Activated B cell treated with CpG ODN at 0.5 μM for 24 hours (primary cell): ENCODE data around the gene NCF2. TPM values are rescaled to one million over a fixed set of nuclear protein-coding genes. Genes with fewer than 3 reads are reported as not detected.

Experiments used
- ATAC-seq: fragments of 200-7000 bp; cut with Tn5 transposase; one replicate; pipeline ENCODE4 v1.10.0; 2021; ENCODE audit warnings: low read depth, mild to moderate bottlenecking, moderate library complexity
- CTCF ChIA-PET: fragments of 350-600 bp; sonication (Branson Sonifier 250); formaldehyde crosslinking; loops from one replicate; lab custom pipeline; 2021; ENCODE audit warnings: antibody characterized with exemption; lab: Charles Lee
- POLR2A ChIA-PET: fragments of 350-600 bp; sonication (Branson Sonifier 250); formaldehyde crosslinking; loops from one replicate; lab custom pipeline; 2021; ENCODE audit warnings: antibody characterized with exemption; lab: Charles Lee
- DNase-seq: peaks from one replicate; pipeline ENCODE4 v3.0.0; 2022
- H3K27ac Mint-ChIP-seq: one replicate; pipeline ENCODE4 v1.8.0; 2020; ENCODE audit warnings: mixed read lengths
- H3K27me3 Mint-ChIP-seq: one replicate; pipeline ENCODE4 v1.8.0; 2021; ENCODE audit warnings: mixed read lengths
- H3K36me3 Mint-ChIP-seq: one replicate; pipeline ENCODE4 v1.8.0; 2021; ENCODE audit warnings: low read depth, mixed read lengths
- H3K4me1 Mint-ChIP-seq: one replicate; pipeline ENCODE4 v1.8.0; 2021; ENCODE audit warnings: mixed read lengths
- H3K4me3 Mint-ChIP-seq: one replicate; pipeline ENCODE4 v1.8.0; 2020; ENCODE audit warnings: mild to moderate bottlenecking, mixed read lengths
- H3K9me3 Mint-ChIP-seq: one replicate; pipeline ENCODE4 v1.8.0; 2020; ENCODE audit warnings: mixed read lengths
- CTCF ChIP-seq: fragments of 200-600 bp; IDR thresholded peaks from one replicate; pipeline ENCODE4 v1.8.0; 2022; ENCODE audit warnings: antibody characterized with exemption, mild to moderate bottlenecking
- intact Hi-C: fragments of 100-400 bp; cut with micrococcal nuclease; formaldehyde crosslinking; loops from one replicate; pipeline ENCODE4 v1.15.1; 2024
- total RNA-seq: library from RNA; stranded (reverse); gene quantifications from 2 replicates; pipeline ENCODE4 v1.2.3, GENCODE V29; 2022

Gene NCF2
- total RNA-seq: 101 TPM in 2 replicates

- DNase-seq: peak; percentile 55
- H3K36me3 Mint-ChIP-seq: peaks cover 22% of the 10 kb centered on the region
- peaks cover 73% of the 10 kb centered on the region for H3K4me1 Mint-ChIP-seq
- peak within 1 kb of the TSS; percentile 92 for H3K27ac Mint-ChIP-seq
- ChIA-PET CTCF (interaction anchor here (1.2 to 3.2 kb wide), 2 partner anchors 11 to 22 kb away, joined by 4 to 24 read pairs; no protein-coding TSS in a partner anchor), POLR2A (interaction anchor here (0.8 to 4.2 kb wide), 18 partner anchors 8 to 461 kb away, joined by 3 to 80 read pairs (median 8); partner anchors contain the start of genes ARPC5, SMG7 and TSEN15)
- TF ChIP-seq CTCF: no peak
- ATAC-seq: peak; percentile 78
- H3K27me3 Mint-ChIP-seq: no peaks in the 10 kb centered on the region
- intact Hi-C loops: loop anchor here (1.0 kb wide), 7 partner anchors 10 to 567 kb away; partner anchors contain the start of gene LAMC1
- peak within 1 kb of the TSS; percentile 88 for H3K4me3 Mint-ChIP-seq
- peaks cover 3% of the 10 kb centered on the region for H3K9me3 Mint-ChIP-seq
Observed at GRCh38 chr1:183590244-183591191, at the start of gene NCF2. TSS of gene NCF2 (minus strand) at chr1:183590459. CDS start at chr1:183590329, 130 bp downstream.

GRCh38 chr1:183638649-183639387 is 48.6 kb upstream of the NCF2 start:
- Mint-ChIP-seq H3K27ac (no peak overlapping the region), H3K4me3 (no peak overlapping the region), H3K36me3 (peaks cover 9% of the 10 kb centered on the region), H3K9me3 (no peaks in the 10 kb centered on the region), H3K27me3 (no peaks in the 10 kb centered on the region), H3K4me1 (peaks cover 22% of the 10 kb centered on the region)
- POLR2A ChIA-PET: interaction anchor here (1.2 kb wide), 1 partner anchor 254 kb away, joined by 4 read pairs; no protein-coding TSS in a partner anchor
- no peak for DNase-seq
- intact Hi-C loops: loop anchor here (10.0 kb wide), 2 partner anchors 1064 to 1406 kb away; partner anchors contain the start of gene RNF2
- no peak for ATAC-seq
- CTCF ChIA-PET: no interaction called here
- TF ChIP-seq CTCF: no peak

GRCh38 chr1:183636783-183637182 is 46.5 kb upstream of the NCF2 start:
- ChIA-PET POLR2A (interaction anchor here (0.6 kb wide), 1 partner anchor 283 kb away, joined by 3 read pairs; no protein-coding TSS in a partner anchor), CTCF (no interaction called here)
- Mint-ChIP-seq H3K36me3 (peaks cover 24% of the 10 kb centered on the region), H3K27me3 (no peaks in the 10 kb centered on the region), H3K4me1 (peaks cover 41% of the 10 kb centered on the region), H3K9me3 (no peaks in the 10 kb centered on the region), H3K27ac (no peak overlapping the region), H3K4me3 (peak overlapping the region; percentile 100)
- intact Hi-C loops: loop anchor here (1.0 to 10.0 kb wide), 3 partner anchors 280 to 1408 kb away; partner anchors contain the start of gene RNF2
- ATAC-seq (no peak), DNase-seq (no peak)
- no peak for TF ChIP-seq CTCF

- POLR2A ChIA-PET: interaction anchor here (0.6 to 3.3 kb wide), 11 partner anchors 27 to 279 kb away, joined by 3 to 47 read pairs (median 4); partner anchors contain the start of gene NCF2
- CTCF ChIA-PET: interaction anchor here (0.6 kb wide), 1 partner anchor 280 kb away, joined by 3 read pairs; no protein-coding TSS in a partner anchor
- intact Hi-C loops: loop anchor here (1.0 to 10.0 kb wide), 3 partner anchors 280 to 1408 kb away; partner anchors contain the start of gene RNF2
Observed at GRCh38 chr1:183636334-183636682, 46.0 kb upstream of the NCF2 start.

More at GRCh38 chr1:183636334-183636682, 46.0 kb upstream of the NCF2 start:
- ATAC-seq (no peak), DNase-seq (no peak)
- H3K27ac Mint-ChIP-seq: peak overlapping the region; percentile 100
- peak overlapping the region; percentile 100 for H3K4me3 Mint-ChIP-seq
- peaks cover 44% of the 10 kb centered on the region for H3K4me1 Mint-ChIP-seq
- no peaks in the 10 kb centered on the region for H3K9me3 Mint-ChIP-seq
- peaks cover 26% of the 10 kb centered on the region for H3K36me3 Mint-ChIP-seq
- TF ChIP-seq CTCF: no peak
- H3K27me3 Mint-ChIP-seq: no peaks in the 10 kb centered on the region
